HG03520 (cell line): ENCODE measurements around the gene COLEC11.

ENCODE experiments used
- ATAC-seq: cut with Tn5 transposase; IDR thresholded peaks from one replicate; pipeline ENCODE4 v1.9.1; 2021; ENCODE audit warnings: mild to moderate bottlenecking, moderate library complexity; ENCODE audit not compliant: unreplicated experiment

Gene COLEC11

DNA sequence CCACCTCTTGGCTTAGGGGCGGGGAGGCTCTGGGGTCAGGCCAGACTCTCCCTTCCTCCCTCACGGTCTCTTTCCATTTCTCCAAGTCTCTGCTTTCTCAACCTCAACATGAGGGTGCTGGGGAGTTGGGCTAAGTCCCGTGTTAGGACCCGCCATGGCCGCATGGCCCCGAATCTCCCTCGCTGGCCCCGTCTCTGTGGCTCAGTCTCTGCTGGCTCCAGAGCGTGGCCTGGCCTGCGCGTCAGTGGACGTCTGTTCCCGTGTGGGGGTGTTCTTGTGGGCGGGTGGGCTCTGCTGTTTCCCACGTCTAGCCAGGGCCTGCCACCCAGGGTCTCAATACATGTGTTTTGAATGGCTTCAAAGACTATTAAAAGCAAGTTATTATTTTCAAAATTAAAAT, 75.5 kb downstream of the COLEC11 start:
- ATAC-seq, result no peak

DNA sequence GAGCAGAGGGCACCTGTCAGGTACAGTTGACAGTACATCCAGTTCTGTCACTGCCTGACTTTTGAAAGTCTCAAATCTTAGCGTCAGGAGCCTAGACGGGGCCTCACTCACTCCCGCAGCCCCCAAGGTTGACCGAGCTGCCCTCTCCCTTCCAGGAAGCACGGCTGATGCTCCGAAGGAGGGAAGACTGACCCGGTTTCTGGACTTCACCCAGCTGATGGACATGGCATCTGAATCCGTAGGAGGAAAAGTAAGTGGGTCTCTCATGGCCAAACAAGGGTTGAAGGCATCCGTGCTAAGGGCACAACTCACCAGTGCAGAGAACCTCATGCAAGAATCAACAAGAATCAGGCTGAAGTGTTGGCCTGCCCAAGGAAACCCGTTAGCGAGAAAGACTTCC, 76.0 kb downstream of the COLEC11 start:
- ATAC-seq, result no peak

DNA sequence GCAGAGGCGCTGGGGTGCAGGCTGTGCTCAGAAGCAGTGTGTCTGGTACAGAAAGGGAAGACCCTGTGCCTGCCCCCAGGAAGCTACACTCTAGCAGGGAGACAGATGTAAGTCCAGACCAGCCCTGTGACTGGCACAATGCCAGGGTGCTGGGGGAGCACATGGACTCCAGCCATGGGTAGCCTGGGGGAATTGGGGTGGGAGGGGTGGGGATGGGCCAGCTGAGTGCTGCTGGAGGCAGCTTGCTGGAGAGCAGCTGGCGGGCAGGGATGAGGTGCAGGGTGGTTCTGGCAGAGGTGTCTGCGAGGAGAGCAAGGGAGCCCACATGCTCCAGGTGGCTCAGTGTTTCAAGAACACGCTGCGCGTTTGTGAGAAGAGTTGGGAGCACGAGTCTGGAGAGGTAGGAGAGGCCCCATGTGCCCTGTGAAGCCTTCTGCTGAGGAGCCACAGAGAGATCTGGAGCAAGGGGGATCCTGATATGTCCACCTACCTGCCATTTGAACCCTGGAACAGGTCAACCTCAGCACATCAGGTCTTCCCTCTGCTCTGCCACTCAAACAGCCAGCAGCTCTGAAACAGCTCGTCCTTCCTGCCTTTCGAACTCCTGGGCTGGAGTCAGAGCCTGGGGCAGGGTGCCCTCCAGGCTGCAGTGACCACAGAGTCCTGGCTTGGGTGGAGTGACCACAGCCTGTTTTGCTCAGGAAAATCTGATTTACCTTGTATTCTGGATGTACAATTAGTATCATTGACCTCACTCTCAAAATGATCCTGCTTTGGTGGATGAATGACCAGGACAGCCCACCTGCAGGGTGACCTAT, 78.2 kb downstream of the COLEC11 start:
- ATAC-seq, result no peak

DNA sequence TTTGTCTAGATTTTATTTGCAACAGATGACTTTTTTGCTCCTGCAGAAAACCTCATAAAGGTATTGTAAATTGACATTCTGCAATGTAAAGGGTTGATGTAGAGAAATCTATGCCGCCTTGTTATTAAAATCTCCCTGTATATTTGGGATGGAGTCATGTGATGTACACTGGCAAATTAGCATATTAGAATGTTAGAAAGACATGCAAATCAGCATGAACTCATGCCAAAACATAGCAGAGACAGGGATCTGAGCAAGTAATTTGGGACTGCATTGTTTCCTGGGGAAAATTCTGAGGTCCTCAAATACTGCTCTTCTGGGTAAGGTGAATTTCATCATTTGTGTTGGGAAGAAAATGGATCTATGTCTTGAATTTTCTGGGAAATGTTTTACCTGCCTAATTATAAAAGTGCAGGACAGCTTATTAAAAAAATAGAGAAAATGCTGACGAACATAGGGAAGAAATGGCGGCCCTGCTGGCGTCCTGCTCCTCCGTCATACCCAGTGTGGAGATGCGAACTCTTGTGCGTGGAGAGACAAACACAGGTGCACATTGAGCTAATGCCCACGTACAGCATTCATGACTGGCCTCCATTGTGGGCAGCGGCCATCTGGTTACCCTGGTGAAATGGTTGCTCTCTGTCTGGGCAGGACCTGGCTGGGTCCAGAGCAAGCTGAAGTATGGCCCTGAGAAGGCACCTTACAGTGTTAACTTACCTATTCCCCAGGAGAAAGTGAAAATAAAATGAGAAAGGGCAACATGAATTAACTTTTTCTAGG, 79.3 kb downstream of the COLEC11 start:
- no peak for ATAC-seq

DNA sequence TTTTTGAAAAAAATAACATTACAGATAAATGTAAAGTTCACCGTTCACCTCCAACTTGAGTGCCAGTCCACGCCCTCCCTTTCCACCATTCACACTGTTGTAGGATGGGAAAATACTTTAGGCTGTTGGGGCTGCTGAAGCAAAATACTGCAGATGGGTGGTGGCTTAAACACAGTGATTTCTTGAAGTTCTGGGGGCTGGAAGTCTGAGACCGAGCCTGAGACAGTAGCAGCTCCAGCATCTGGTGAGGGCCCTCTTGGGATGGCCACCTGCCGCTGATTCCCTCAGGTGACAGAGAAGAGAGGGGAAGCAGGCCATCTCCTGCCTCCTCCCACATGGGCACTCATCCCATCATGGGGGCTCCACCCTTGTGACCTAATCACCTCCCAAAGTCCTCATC, 80.8 kb downstream of the COLEC11 start:
- ATAC-seq, result no peak

DNA sequence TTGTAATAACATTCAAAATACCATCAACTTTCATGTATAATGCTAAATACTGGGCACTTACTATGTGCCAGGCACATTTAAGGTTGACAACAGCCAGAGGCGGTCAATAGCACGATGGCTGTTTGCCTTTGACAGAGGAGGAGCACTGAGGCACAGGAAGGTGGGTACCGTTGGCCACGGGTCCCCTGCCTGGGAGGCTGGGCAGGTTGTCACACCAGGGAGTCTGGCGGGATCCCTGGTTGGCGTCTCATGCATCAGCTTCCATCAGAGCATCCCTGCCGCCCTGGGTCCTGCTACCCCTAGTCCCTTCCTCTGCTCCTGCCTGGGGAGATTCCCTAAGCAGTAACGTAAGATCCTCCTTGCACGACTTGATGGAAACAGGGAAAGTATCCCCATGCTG, 82.5 kb downstream of the COLEC11 start:
- no peak for ATAC-seq

DNA sequence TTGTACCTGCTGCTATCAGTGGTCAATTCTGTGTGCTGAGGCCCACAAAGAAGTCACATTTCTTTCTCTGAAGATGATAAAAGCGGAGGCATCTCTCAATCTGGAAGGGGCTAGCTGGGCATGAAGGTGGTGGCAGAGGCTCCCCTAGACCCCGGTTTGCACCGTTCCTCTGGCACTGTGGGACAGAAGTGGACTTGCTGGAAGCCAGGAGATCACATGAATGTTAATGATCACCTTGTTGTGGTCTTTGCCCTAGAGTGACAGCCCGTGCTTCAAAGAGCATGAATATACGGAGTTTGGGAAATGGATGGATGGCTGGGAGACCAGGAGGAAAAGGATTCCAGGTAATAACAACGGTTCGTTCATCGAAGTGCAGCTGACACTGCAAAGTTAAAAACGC, 83.3 kb downstream of the COLEC11 start:
- ATAC-seq, result no peak

DNA sequence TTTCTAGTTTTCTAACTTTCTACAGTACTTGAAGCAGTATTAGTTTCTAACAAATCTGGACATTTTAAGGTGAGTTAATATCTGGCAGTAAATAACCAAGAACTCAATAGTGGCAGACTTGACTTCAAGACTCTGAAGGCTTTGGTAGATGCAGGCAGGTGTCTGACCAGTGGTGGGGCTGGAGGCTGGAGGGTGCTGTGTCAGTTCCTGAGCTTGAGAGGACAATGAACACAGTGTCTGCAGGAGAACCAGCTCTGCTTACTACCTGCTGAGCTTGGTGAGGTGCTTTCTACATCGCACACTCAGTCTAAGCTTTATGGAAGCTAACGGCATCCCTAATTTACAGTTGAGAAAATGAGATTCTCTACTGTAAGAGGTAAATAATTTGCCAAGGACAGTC, 84.3 kb downstream of the COLEC11 start:
- ATAC-seq, result no peak

DNA sequence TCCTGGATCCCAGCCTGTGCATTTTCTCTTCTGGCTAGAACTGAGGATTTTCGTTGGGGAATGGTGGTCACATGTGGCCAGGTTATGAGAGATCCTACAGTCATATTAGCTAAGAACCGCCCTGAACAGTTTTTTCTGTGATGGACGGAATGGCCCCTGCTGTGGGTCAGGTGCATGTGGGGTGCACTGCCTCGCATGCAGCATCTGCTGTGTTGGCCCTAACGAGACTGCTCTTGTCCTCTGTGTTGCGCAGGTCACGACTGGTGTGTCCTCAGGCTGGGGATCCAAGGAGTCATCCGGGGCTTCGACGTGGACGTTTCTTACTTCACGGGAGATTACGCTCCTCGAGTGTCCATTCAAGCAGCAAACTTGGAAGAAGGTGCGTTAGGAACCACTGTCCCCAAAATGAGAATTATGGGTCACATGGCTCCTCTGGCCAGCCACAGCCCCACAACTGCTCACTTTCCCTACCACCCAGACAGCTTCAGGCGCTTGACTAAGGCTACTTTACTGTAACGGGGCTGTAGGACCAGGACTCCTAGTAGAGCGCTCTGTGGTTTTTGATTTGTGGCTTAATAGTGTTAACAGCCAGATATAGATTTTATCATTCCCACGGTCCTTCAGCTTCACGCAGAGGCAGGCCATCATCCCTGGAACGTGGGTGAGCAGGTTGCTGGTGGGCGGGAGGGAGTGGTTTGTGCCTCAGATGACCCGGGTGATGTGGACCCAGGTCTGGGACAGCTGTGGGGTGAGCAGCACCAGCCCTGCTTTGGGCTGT, 84.9 kb downstream of the COLEC11 start:
- ATAC-seq, result no peak

DNA sequence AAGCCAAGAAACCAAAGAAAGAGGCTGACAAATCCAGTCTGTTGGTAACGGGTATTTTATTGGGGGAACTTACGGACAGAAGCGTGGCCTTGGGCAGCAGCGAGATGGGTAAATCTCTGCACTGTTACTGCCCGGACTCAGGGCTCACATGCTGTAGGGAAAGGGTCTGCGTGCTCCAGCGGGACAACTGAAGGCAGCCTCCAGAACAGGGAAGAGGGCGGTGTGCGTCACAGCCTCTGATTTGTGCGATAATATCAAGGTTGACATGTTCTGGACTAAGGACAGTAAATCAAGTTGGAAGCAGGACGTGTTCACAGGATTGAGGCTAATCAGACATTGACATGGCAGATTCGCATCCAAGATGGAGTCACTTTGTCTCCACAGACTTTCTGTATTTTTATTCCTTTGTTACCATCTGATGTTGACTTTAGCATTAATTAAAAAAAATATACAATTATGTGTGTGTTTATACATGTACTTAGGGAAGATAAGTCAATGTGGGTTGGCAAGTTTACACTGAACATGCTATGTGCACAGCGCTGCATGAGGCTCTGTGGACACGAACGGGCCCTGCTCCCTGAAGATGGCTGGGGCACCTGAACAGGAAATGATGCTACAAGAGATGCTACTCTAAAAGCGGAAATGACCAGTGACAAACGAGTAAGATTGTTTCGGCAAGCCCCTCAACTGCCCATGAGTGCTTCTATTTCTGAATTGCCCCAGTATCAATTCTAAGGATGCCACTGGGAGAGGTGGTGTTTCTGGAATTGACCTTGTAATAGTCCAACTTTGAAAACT, 85.8 kb downstream of the COLEC11 start:
- ATAC-seq, result no peak

DNA sequence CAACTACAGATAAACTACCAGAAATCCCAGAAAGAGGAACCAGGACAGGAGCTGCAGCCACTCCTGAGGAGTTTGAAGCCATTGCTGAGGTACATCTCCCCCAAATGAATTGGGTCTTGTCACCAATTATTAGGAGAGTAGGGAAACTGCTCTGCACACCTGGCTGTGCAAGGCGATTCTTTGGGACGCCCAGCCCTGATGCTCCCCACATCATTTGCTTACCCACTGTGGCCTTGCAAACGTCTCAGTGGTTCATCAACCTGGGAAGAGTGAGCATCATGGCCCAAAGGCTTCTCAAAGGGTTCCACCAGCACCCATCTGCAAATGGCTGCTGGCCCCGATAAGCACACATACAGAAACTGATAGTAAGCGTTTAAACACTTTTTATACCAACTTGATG, 86.7 kb downstream of the COLEC11 start:
- ATAC-seq, result no peak

DNA sequence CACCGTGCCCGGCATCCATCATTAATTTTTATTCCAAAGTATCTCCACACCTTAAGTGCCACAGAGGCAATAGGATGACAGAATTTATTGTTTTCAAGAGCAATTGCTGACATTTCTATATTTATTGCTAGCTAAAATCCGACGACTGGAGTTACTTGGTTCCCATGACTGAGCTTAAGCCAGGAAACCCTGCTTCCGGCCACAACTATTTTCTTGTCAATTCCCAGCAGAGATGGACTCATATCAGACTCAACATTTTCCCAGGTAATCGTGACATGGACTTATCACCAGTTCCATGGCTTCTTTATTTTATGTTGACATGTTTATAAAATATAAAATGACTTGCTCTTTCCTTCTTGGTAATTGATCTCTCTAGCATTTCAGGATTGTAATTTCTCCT, 87.9 kb downstream of the COLEC11 start:
- ATAC-seq, result no peak

DNA sequence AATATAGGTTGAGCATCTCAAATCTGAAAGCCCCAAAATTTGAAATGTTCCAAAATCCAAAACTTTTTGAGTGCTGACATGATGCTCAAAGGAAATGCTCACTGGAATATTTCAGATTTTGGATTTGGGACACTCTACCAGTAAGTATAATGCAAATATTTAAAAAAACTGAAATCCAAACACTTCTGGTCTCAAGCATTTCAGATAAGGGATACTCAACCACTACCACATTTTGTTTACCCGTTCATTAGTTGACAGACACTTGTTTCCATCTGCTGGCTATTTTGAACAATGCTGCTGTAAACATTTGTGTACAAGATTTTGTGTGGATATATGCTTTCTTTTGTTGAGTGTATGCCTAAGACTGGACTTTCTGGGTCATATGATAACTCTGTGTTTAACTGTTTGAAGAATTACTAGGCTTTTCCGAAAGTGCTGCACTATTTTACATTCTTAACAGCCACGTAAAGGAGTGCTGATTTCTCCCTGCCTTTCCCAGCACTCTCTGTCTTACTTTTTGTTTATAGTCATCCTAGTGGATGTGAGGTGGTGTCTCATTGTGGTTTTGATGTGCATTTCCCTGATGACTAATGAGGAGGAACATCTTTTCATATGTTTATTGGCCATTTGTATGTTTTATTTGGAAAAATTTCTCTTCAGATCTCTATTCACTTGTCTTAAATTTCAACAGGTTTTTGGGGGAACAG, 89.0 kb downstream of the COLEC11 start:
- ATAC-seq, result no peak

DNA sequence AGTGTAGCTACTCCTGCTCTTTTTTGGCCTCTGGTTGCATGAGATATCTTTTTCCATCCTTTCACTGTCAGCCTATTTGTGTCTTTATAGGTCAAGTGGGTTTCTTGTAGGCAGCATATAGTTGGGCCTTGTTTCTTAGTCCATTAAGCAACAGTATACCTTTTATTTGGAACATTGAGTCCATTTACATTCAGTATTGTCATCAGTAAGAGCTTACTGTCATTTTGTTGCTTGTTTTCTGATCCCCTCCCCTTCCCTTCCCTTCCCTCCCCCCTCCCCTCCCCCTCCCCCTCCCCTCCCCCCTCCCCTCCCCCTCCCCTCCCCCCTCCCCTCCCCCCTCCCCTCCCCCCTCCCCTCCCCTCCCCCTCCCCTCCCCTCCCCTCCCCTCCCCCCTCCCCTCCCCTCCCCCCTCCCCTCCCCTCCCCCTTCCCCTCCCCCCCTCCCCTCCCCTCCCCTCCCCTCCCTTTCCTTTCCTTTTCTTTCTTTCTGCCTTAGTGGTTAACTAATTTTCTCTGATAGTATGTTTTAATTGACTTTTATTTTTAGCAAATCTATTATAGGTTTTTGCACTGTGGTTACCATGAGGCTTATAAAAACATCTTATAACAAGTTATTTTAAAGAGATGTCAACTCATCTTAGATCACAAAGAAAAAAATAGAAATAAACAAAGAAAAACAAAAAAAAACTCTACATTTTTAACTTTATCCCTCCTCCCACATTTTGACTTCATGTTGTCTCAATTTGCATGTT, 95.3 kb downstream of the COLEC11 start:
- no peak for ATAC-seq

DNA sequence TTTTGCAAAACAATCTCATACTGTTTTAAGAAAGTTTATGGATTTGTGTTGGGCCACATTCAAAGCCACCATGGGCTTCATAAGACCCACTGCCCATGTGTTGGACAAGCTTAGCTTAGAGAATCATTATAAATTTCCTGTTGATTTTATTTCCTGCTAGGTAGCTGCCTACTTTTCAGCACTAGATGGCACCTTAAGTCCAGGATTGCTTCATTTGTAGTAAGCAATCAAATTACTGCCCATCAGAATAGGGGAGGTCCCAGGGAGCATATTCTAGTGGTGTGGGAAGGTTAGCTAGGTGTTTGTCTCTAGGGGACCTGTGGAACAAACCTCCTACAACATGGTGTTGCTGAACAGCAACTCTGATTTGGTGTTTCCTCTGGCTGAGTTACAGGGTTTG, 97.5 kb downstream of the COLEC11 start:
- no peak for ATAC-seq
